ENCODE data around the gene RAB38.

- TF ChIP-seq EZH2 (IDR thresholded peaks at IDR 0.05) (no peak), POLR2AphosphoS5 (IDR thresholded peaks at IDR 0.05; ENCODE audit: borderline replicate concordance, low read depth, low read length) (no peak), FOXP2 (optimal IDR thresholded peaks at IDR 0.05; ENCODE audit: control extremely low read depth, extremely low read length, insufficient read depth) (no peak)
Observed at GRCh38 chr11:88146106-88146505, 29.1 kb downstream of the RAB38 start.

Measured in SK-N-MC (cell line).